ENCODE data around the gene PERCC1.
"Not testable (repeated sequence)": the region's sequence is repeated elsewhere in the genome, so short reads cannot be mapped to it uniquely, and the experiment has no call there.

PERCC1 gene

DNA sequence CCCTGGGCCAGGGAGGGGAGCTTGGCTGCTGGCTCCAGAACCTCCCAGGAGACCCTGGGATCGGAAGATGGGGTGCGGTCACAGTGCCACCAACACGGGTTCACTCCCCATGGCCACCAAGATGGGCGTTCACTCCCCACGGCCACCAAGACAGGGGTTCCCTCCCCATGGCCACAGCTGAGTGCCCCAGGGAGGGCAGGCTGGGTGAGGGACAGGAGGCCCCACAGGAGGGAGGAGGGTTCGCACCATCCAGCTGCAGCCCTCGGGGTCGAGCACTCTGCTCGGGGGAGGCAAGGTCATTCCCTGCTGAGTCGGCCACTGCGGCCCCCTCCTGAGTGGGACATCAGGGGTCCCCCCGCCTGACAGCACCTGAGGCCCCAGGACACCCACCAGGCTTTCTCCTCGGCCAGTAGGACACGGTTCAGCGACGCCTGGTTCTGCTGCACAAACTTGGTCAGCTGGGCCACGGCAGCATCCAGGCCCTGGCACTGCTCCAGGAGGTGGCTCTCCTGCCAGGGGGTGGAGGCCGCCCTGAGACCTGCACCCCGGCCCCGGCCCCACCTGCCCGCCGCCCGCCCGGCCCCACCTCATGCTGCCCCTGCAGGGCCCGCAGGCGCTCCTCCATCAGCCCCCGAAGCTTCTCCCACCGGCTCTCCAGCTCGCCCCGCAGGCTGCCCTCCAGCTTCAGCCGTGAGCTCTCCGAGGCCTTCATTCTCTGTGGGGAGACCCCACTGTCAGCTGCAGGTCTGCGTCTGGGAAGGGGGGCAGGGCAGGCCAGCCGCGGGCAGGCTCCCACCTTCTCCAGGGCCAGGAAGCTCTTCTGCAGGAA lies 7.6 kb downstream of the PERCC1 start:
- TF ChIP-seq, protein P1, sequence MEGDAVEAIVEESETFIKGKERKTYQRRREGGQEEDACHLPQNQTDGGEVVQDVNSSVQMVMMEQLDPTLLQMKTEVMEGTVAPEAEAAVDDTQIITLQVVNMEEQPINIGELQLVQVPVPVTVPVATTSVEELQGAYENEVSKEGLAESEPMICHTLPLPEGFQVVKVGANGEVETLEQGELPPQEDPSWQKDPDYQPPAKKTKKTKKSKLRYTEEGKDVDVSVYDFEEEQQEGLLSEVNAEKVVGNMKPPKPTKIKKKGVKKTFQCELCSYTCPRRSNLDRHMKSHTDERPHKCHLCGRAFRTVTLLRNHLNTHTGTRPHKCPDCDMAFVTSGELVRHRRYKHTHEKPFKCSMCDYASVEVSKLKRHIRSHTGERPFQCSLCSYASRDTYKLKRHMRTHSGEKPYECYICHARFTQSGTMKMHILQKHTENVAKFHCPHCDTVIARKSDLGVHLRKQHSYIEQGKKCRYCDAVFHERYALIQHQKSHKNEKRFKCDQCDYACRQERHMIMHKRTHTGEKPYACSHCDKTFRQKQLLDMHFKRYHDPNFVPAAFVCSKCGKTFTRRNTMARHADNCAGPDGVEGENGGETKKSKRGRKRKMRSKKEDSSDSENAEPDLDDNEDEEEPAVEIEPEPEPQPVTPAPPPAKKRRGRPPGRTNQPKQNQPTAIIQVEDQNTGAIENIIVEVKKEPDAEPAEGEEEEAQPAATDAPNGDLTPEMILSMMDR (IDR thresholded peaks at IDR 0.05; ENCODE audit: low read depth, low read length): no peak
- no peak overlapping the region for H3K4me3 ChIP-seq (replicated peaks in 1 of 2; ENCODE audit: low read depth in 2 of 2, low read length in 2 of 2)
- no peak for DNase-seq (ENCODE audit: low read depth in 2 of 2)

DNA sequence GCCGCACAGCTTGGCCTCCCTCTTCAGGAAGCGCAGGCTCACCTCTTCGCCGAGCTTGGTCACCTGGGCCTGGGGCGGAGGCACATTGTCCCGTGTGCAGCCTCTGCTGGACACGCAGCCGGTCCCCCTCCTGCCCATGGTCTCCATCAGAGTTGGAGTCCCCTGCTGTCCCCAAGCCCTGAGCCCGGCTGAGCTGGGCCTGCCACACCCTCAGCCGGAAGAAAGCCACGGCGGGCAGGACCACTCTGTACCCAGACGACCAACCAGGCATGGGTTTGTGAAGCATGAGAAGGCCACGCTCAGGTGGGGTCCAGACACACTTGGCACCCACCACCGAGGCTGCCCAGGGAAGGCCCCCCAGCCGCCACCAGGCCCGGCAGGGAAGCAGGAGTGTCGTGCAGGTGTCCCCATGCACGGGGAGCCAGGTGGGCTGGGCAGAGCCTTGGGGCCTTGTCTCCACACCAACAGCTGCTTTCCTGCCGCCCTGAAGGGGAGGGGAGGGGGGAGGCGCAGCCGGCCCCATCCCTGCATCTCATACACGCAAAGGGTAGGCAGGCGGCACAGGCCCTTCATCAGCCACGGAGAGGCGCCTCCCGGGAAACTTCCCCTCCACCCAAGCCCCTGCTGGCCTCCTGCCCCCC lies 8.3 kb downstream of the PERCC1 start:
- DNase-seq (ENCODE audit: low read depth in 2 of 2): no peak
- no peak overlapping the region for H3K4me3 ChIP-seq (replicated peaks in 1 of 2; ENCODE audit: low read depth in 2 of 2, low read length in 2 of 2)
- TF ChIP-seq, protein P1 (IDR thresholded peaks at IDR 0.05; ENCODE audit: low read depth, low read length): no peak

DNA sequence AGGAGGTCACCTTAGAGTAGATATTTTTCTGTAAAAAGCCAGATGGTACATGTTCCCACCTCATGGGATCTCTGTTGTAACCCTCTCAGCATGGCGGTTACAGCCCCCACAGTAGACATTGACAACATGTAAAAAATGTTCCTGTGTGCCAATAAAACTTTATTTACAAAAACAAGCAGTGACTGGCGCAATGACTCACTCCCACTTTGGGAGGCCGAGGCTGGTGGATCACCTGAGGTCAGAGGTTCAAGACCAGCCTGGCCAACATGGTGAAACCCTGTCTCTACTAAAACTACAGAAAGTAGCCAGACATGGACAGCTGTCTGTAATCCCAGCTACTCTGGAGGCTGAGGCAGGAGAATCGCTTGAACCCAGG lies 8.8 kb downstream of the PERCC1 start:
- not testable (repeated sequence) for H3K4me3 ChIP-seq (replicated peaks in 1 of 2; ENCODE audit: low read depth in 2 of 2, low read length in 2 of 2); DNase-seq (ENCODE audit: low read depth in 2 of 2)

DNA sequence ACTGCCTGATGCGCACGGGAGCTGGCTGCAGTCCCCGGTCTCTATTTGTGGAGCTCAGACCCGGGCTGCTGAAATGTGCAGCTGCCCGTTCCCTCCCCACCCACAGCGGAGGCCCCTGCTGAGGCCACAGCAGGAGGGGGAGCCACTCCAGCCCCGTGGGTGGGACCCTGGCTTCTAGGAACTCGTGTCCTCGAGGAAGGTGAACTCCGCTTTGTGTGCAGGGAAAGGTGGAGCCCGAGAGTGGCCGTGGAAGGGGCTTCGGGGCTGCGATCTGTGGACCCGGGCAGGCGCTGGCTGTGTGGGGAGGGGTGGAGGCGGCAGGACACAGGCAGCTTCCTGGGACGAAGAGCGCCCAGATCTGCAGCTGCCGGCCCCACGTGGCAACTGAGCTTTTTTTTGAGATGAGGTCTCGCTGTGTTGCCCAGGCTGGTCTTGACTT lies 10.5 kb downstream of the PERCC1 start:
- TF ChIP-seq, protein P1 (IDR thresholded peaks at IDR 0.05; ENCODE audit: low read depth, low read length): no peak
- no peak overlapping the region for H3K4me3 ChIP-seq (replicated peaks in 1 of 2; ENCODE audit: low read depth in 2 of 2, low read length in 2 of 2)
- no peak for DNase-seq (ENCODE audit: low read depth in 2 of 2)

DNA sequence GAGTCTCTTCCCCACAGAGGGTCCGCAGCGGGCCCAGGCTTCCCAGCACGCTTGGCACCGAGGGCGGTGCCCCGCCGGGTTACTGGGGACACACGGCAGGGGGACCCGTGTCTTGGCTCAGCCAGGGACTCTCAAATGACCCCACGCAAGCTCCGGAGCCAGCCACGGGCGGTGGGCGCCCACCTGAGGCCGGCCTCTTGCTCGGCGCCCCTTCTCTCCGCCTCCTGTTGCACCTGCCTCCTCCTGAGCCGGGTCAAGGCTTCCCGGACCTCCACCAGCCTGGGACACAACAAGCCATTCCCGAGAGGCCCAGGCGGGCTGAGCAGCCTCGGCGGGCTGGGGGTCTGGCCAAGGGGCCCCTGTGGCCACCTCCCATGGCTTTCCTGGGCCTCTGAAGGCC lies 11.8 kb downstream of the PERCC1 start:
- no peak overlapping the region for H3K4me3 ChIP-seq (replicated peaks in 1 of 2; ENCODE audit: low read depth in 2 of 2, low read length in 2 of 2)
- DNase-seq (ENCODE audit: low read depth in 2 of 2): no peak
- TF ChIP-seq, protein P1 (IDR thresholded peaks at IDR 0.05; ENCODE audit: low read depth, low read length): no peak

DNA sequence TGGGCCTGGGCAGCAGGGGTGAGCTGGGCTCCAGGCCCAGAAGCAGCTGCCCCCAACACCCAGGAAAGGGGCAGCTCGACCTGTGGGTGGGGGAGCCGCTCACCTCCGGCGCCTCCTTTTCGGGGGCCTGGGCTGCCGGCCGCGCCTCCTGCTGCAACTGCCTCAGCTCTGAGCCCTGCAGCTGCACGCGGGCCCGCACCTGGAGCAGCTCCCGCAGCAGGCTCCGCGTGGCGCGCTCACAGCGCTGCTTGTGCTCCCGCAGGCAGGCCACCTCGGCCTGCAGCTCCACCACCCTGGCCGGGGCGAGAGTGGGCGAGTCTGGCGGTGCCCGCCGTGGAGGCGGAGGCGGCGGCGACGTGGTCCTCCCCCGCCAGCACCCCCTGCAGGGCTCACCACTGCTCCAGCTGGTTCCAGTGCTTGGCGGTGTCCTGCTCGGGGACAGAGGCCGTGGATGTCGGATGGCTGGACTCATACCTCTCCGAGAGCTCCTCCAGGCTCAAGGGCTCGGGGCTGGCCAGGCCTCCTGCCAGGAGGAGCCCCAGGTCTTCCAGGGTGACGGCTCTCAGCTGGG lies 12.6 kb downstream of the PERCC1 start:
- TF ChIP-seq, protein P1 (IDR thresholded peaks at IDR 0.05; ENCODE audit: low read depth, low read length): no peak
- no peak for DNase-seq (ENCODE audit: low read depth in 2 of 2)

More for the DNA sequence above, 12.6 kb downstream of the PERCC1 start:
- H3K4me3 ChIP-seq (replicated peaks in 1 of 2; ENCODE audit: low read depth in 2 of 2, low read length in 2 of 2): no peak overlapping the region
